ENCODE data around the gene MACROH2A1.

DNA sequence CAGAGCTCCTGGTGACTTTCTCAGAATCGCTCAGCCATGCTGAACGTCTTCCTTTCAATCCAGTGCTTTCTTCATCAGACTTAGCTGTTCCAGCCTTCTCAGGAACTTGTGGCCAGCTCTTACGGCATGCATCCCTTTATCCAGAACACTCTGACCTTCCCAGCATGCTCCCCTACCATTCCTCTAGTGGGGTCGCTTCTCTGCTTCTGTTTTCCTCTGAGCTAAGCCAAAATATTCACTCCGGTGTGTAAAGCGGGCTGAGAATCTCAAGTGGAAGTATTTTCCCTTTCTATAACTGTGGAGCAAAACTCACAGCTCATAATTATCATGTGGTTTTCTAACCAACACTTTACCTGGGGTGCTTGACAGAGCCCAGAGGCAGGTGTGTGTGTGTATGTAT, 41.9 kb upstream of the MACROH2A1 start:
- TF ChIP-seq MXI1 (IDR thresholded peaks at IDR 0.05; ENCODE audit: borderline replicate concordance, low read depth, low read length) (no peak), MAZ (IDR thresholded peaks at IDR 0.05; ENCODE audit: borderline replicate concordance, low read depth, low read length) (no peak), RCOR1 (IDR thresholded peaks at IDR 0.05; ENCODE audit: insufficient replicate concordance, low read length) (no peak), POLR2A (IDR thresholded peaks at IDR 0.05; ENCODE audit: low read depth, low read length) (no peak)
- TF ChIP-seq, protein P1, sequence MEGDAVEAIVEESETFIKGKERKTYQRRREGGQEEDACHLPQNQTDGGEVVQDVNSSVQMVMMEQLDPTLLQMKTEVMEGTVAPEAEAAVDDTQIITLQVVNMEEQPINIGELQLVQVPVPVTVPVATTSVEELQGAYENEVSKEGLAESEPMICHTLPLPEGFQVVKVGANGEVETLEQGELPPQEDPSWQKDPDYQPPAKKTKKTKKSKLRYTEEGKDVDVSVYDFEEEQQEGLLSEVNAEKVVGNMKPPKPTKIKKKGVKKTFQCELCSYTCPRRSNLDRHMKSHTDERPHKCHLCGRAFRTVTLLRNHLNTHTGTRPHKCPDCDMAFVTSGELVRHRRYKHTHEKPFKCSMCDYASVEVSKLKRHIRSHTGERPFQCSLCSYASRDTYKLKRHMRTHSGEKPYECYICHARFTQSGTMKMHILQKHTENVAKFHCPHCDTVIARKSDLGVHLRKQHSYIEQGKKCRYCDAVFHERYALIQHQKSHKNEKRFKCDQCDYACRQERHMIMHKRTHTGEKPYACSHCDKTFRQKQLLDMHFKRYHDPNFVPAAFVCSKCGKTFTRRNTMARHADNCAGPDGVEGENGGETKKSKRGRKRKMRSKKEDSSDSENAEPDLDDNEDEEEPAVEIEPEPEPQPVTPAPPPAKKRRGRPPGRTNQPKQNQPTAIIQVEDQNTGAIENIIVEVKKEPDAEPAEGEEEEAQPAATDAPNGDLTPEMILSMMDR (conservative IDR thresholded peaks at IDR 0.05; ENCODE audit: low read depth, low read length): no peak

Data from IMR-90 (cell line).